WI38 (cell line): ENCODE data around the gene MAS1.

Source experiments
- H3K4me3 ChIP-seq: 2 replicates; pipeline ENCODE4 v1.5.1; 2011; ENCODE audit warnings: low read depth, mild to moderate bottlenecking, control low read depth, low read length
- CTCF ChIP-seq: IDR thresholded peaks from 2 replicates; pipeline ENCODE4 v1.5.1; 2012; ENCODE audit warnings: low read depth, mild to moderate bottlenecking, control low read depth, low read length

Gene MAS1

GRCh38 chr6:159880412-159880975 lies 10.3 kb upstream of the MAS1 start:
- H3K4me3 ChIP-seq, result no peak overlapping the region
- no peak for TF ChIP-seq CTCF

GRCh38 chr6:159884720-159885119 lies 6.1 kb upstream of the MAS1 start:
- TF ChIP-seq CTCF, result no peak

GRCh38 chr6:159886270-159886669 lies 4.5 kb upstream of the MAS1 start:
- TF ChIP-seq CTCF, result no peak
- H3K4me3 ChIP-seq, result no peak overlapping the region

More at GRCh38 chr6:159884720-159885119, 6.1 kb upstream of the MAS1 start:
- no peak overlapping the region for H3K4me3 ChIP-seq

- no peak overlapping the region for H3K4me3 ChIP-seq
- TF ChIP-seq CTCF, result no peak
Observed at GRCh38 chr6:159887146-159887545, 3.6 kb upstream of the MAS1 start.

- no peak for TF ChIP-seq CTCF
- no peak overlapping the region for H3K4me3 ChIP-seq
Observed at GRCh38 chr6:159887761-159888160, 3.0 kb upstream of the MAS1 start.

- no peak for TF ChIP-seq CTCF
- H3K4me3 ChIP-seq, result no peak overlapping the region
Observed at GRCh38 chr6:159890201-159890600, 587 bp upstream of the MAS1 start.

GRCh38 chr6:159892053-159892452 lies 1.3 kb downstream of the MAS1 start:
- no peak for TF ChIP-seq CTCF
- H3K4me3 ChIP-seq, result no peak overlapping the region
